ENCODE measurements around the gene SFR1. TPM values are rescaled to one million over a fixed set of nuclear protein-coding genes. Genes with fewer than 3 reads are reported as not detected.

Gene SFR1
- polyA plus RNA-seq, 3 donors, result 6.4 to 18.1 (median 16.9) TPM

DNA sequence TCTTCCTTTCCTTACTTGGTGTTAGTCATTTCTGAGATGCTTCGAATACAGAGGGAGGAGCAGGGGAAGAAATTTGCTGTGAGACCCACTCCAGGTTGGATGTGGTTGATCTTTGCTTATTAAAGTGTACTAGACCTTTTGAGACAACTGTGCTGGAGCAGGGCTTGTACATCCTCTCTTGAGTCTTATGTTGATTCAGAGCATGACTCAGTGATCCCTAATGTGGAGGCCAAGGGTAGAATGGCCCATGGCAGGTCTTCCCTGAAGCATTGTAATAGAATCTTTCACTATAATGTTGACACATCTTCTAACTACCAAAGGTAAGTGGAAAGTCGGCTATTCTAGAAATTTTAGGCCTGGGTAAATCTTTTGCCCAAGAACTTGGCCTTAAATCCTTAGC, 17.0 kb upstream of the SFR1 start:
- Histone ChIP-seq H3K79me2 (ENCODE audit: insufficient read depth, low read length) (no peaks in the 10 kb centered on the region), H3K27ac (ENCODE audit: low read depth in 1 of 2, low read length in 2 of 2) (no peak overlapping the region), H3K4me3 (replicated peaks in 1 of 3; ENCODE audit: low read depth in 2 of 3, low read length in 3 of 3) (no peak overlapping the region), H3K4me1 (ENCODE audit: control insufficient read depth in 1 of 2, insufficient read depth in 2 of 2, low read length in 2 of 2) (peaks cover 0 to 6% of the 10 kb centered on the region in 2 donors), H3K27me3 (ENCODE audit: control insufficient read depth in 2 of 2, insufficient read depth in 2 of 2, low read length in 2 of 2) (no peaks in the 10 kb centered on the region), H3K9me3 (replicated peaks in 1 of 2; ENCODE audit: control insufficient read depth in 1 of 2, insufficient read depth in 1 of 2, low read length in 2 of 2) (no peaks in the 10 kb centered on the region), H4K20me1 (ENCODE audit: insufficient read depth, low read length) (no peaks in the 10 kb centered on the region), H2AFZ (ENCODE audit: insufficient read depth, low read depth, low read length, poor library complexity, severe bottlenecking) (no peak overlapping the region), H3K9ac (ENCODE audit: insufficient read depth, low read length, poor library complexity, severe bottlenecking) (no peak overlapping the region), H3K4me2 (replicated peaks; ENCODE audit: extremely low read depth, low read length, poor library complexity, severe bottlenecking) (no peak overlapping the region), H3K36me3 (replicated peaks in 1 of 2; ENCODE audit: control insufficient read depth in 1 of 2, insufficient read depth in 2 of 2, low read length in 2 of 2) (no peaks in the 10 kb centered on the region)
- intact Hi-C loops (cut with micrococcal nuclease), result no loop called here
- Mint-ChIP-seq H3K36me3 (no peaks in the 10 kb centered on the region), H3K9me3 (peaks cover 0 to 1% (median 0%) of the 10 kb centered on the region in 7 donors), H3K27me3 (ENCODE audit: low read depth in 3 of 3) (peaks cover 0 to 1% (median 0%) of the 10 kb centered on the region in 3 donors), H3K4me3 (no peak overlapping the region), H3K27ac (no peak overlapping the region), H3K4me1 (peaks cover 4% of the 10 kb centered on the region)
- no CpG with 5 or more reads among the region's 2 CpGs for WGBS (ENCODE audit: insufficient coverage)
- TF ChIP-seq, protein P1, sequence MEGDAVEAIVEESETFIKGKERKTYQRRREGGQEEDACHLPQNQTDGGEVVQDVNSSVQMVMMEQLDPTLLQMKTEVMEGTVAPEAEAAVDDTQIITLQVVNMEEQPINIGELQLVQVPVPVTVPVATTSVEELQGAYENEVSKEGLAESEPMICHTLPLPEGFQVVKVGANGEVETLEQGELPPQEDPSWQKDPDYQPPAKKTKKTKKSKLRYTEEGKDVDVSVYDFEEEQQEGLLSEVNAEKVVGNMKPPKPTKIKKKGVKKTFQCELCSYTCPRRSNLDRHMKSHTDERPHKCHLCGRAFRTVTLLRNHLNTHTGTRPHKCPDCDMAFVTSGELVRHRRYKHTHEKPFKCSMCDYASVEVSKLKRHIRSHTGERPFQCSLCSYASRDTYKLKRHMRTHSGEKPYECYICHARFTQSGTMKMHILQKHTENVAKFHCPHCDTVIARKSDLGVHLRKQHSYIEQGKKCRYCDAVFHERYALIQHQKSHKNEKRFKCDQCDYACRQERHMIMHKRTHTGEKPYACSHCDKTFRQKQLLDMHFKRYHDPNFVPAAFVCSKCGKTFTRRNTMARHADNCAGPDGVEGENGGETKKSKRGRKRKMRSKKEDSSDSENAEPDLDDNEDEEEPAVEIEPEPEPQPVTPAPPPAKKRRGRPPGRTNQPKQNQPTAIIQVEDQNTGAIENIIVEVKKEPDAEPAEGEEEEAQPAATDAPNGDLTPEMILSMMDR (IDR thresholded peaks at IDR 0.05), result no peak
- DNase-seq, result no peak

DNA sequence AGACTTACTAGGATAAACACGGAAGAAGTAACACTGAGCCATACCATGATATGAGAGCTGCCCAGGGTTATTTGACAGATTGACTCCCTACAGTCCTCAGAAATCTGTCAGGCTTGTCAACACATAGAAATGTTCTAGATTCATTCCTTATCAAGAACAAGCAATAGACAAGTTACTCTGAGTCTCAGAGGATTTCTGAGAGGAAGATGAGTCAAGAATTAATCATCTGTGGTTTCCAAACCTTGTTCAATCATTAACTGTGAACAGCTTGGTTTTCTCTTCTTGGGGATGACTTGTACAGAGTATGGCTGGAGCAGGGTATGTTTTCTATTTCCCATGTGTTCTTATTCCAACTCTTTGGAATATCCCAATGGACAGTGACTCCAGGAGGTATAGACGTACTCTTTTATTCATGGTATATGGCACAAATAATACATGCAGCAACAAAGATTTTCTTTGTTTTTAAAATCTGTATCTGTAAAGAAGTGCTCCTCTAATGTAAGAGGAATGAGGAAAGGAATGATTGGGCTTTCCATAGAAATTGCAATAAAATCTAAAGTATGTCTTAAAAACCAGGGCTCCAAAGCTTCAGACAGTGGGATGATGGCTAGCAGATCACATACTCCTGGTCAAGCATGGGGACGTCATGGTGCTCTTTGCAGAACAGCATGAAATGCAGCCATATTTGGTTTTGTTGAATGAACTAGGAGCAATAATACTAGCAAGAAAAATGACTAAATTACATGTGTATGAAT, 11.9 kb upstream of the SFR1 start:
- no peaks in the 10 kb centered on the region for H3K27me3 Mint-ChIP-seq (ENCODE audit: low read depth in 3 of 3)
- H2AFZ ChIP-seq (ENCODE audit: insufficient read depth, low read depth, low read length, poor library complexity, severe bottlenecking), result no peak overlapping the region
- H3K9me3 Mint-ChIP-seq, result no peaks in the 10 kb centered on the region
- peak; percentile 14 to 49 (median 49) for DNase-seq
- H3K27ac Mint-ChIP-seq, result no peak overlapping the region
- H4K20me1 ChIP-seq (ENCODE audit: insufficient read depth, low read length), result no peaks in the 10 kb centered on the region
- no peak overlapping the region for H3K4me2 ChIP-seq (replicated peaks; ENCODE audit: extremely low read depth, low read length, poor library complexity, severe bottlenecking)
- H3K36me3 ChIP-seq (replicated peaks in 1 of 2; ENCODE audit: control insufficient read depth in 1 of 2, insufficient read depth in 2 of 2, low read length in 2 of 2), result no peaks in the 10 kb centered on the region
- H3K9ac ChIP-seq (ENCODE audit: insufficient read depth, low read length, poor library complexity, severe bottlenecking), result no peak overlapping the region
- TF ChIP-seq, protein P1 (IDR thresholded peaks at IDR 0.05), result no peak
- H3K4me1 ChIP-seq (ENCODE audit: control insufficient read depth in 1 of 2, insufficient read depth in 2 of 2, low read length in 2 of 2), result peaks cover 0 to 16% of the 10 kb centered on the region in 2 donors
- H3K27me3 ChIP-seq (ENCODE audit: control insufficient read depth in 2 of 2, insufficient read depth in 2 of 2, low read length in 2 of 2), result no peaks in the 10 kb centered on the region
- H3K4me3 Mint-ChIP-seq, result no peak overlapping the region
- H3K4me1 Mint-ChIP-seq, result peaks cover 11% of the 10 kb centered on the region
- intact Hi-C loops (cut with micrococcal nuclease), result no loop called here
- H3K27ac ChIP-seq (ENCODE audit: low read depth in 1 of 2, low read length in 2 of 2), result no peak overlapping the region
- H3K9me3 ChIP-seq (replicated peaks in 1 of 2; ENCODE audit: control insufficient read depth in 1 of 2, insufficient read depth in 1 of 2, low read length in 2 of 2), result no peaks in the 10 kb centered on the region
- 100% methylated on average over 1 of the region's 3 CpGs for WGBS (ENCODE audit: insufficient coverage)
- no peaks in the 10 kb centered on the region for H3K79me2 ChIP-seq (ENCODE audit: insufficient read depth, low read length)
- no peak overlapping the region for H3K4me3 ChIP-seq (replicated peaks in 1 of 3; ENCODE audit: low read depth in 2 of 3, low read length in 3 of 3)
- no peaks in the 10 kb centered on the region for H3K36me3 Mint-ChIP-seq
